Gastroesophageal sphincter (tissue), 4 donors: ENCODE data around the gene PGM3. TPM values are rescaled to one million over a fixed set of nuclear protein-coding genes. Genes with fewer than 3 reads are reported as not detected.

ENCODE experiments used
- ATAC-seq: fragments of 150-250 bp; one replicate; pipeline ENCODE4 v1.9.1; 2016; ENCODE audit warnings: mild to moderate bottlenecking, moderate library complexity
- H3K27ac ChIP-seq, 4 donors: fragments of 200-600 bp; sonication (generic) in 3 of 4; 1 replicate in 3 of 4; 2 replicates in 1 of 4; pipeline ENCODE4 v1.5.1; 2016 to 2019
- H3K27me3 ChIP-seq: fragments of 200-600 bp; sonication (generic); one replicate; pipeline ENCODE4 v1.5.1; 2019
- H3K36me3 ChIP-seq, 2 donors: fragments of 200-600 bp; sonication (generic); one replicate each; pipeline ENCODE4 v1.5.1; 2019; ENCODE audit warnings: control low read depth in 1 of 2
- H3K4me1 ChIP-seq, 3 donors: fragments of 200-600 bp; sonication (generic); 1 replicate in 2 of 3; 2 replicates in 1 of 3; pipeline ENCODE4 v1.5.1; 2016 to 2019; ENCODE audit warnings: control low read depth in 2 of 3
- H3K4me3 ChIP-seq, 2 donors: fragments of 200-600 bp; sonication (generic); one replicate each; pipeline ENCODE4 v1.5.1; 2019; ENCODE audit warnings: mild to moderate bottlenecking in 1 of 2, moderate library complexity in 1 of 2
- H3K9me3 ChIP-seq, 3 donors: fragments of 200-600 bp; sonication (generic); one replicate each; pipeline ENCODE4 v1.5.1; 2017 to 2019; ENCODE audit warnings: control low read depth in 2 of 3
- EP300 ChIP-seq: sonication (generic); formaldehyde crosslinking; IDR thresholded peaks from one replicate; pipeline ENCODE4 v1.6.1; 2017; ENCODE audit warnings: antibody characterized with exemption, mild to moderate bottlenecking
- POLR2A ChIP-seq, 2 donors: fragments of 450-650 bp; IDR thresholded peaks; one replicate each; pipeline ENCODE4 v1.6.1; 2017; ENCODE audit warnings: antibody characterized with exemption in 2 of 2, mild to moderate bottlenecking in 2 of 2, moderate library complexity in 1 of 2
- POLR2AphosphoS5 ChIP-seq: sonication (generic); formaldehyde crosslinking; IDR thresholded peaks from one replicate; pipeline ENCODE4 v1.6.1; 2017; ENCODE audit warnings: antibody characterized with exemption
- WGBS, 2 donors: methylation state at CpG; one replicate each; pipeline ENCODE4 v1.1.5; 2018; ENCODE audit warnings: low coverage in 1 of 2; 5-methylcytosine and 5-hydroxymethylcytosine counted together
- total RNA-seq, 4 donors: library from RNA; depleted of rRNA; stranded (reverse); fragments of >200 nt; gene quantifications; one replicate each; pipeline ENCODE4 v1.1.0, GENCODE V29; 2016
- TF ChIP-seq, protein P1 (sequence below), 4 experiments: fragments of 200-600 bp in 2 of 4; fragments of 450-650 bp in 2 of 4; sonication (generic) in 1 of 4; IDR thresholded peaks; one replicate each; pipeline ENCODE4 v1.5.1; 2017 to 2019; ENCODE audit warnings: antibody characterized with exemption in 4 of 4, mild to moderate bottlenecking in 2 of 4, moderate library complexity in 2 of 4

PGM3 gene
- total RNA-seq, 4 donors from 2014 or later: 10.1 to 19.3 (median 13.1) TPM

DNA sequence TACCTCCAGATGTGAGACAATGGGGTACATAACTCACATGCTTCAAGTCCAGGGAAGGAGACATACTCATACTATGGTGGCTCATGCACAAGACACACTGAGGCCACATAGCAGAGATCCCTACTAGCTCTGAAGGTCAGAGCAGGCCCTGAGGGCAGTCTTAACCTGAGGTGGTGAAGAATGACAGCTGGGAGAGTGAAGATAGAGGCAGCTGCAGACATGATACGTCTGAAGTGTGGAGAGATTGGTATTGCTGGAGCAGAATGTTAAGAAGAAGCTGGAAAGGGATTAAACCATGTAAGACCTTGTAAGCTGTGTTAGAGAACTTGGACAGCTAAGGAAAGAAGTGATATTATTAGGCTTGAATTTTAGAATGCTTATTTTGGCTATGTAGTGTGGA is 32.9 kb downstream of the PGM3 start:
- Histone ChIP-seq H3K36me3 (peaks cover 5 to 95% of the 10 kb centered on the region in 2 donors), H3K9me3 (no peaks in the 10 kb centered on the region), H3K27ac (no peak overlapping the region), H3K27me3 (no peaks in the 10 kb centered on the region), H3K4me1 (no peaks in the 10 kb centered on the region), H3K4me3 (no peak overlapping the region)
- no peak for ATAC-seq
- WGBS, 2 donors: 78 to 100% methylated on average over 1 of the region's 1 CpG
- TF ChIP-seq POLR2A (IDR thresholded peaks at IDR 0.05) (no peak), POLR2AphosphoS5 (no peak)

DNA sequence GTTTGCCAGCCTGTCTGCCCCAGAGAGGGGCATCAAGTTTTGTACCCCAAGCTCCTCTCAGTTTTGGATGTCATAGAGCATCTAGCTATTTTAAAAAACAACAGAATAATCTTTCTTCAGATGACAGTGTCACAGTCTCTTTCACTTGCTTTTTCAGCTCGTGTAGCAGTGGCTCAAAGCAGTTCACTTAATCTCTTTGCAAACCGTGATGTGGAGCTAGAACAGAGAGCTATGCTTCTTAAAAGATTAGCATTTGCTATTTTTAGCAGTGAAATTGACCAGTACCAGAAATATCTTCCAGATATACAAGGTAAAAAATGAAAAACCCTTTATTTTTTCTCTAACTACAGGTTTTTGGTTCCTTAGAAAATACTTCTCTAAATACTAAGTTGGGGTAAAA is 37.3 kb downstream of the PGM3 start:
- no peak for ATAC-seq
- Histone ChIP-seq H3K27me3 (no peaks in the 10 kb centered on the region), H3K27ac (no peak overlapping the region), H3K4me3 (no peak overlapping the region), H3K36me3 (peaks cover 4 to 99% of the 10 kb centered on the region in 2 donors), H3K4me1 (no peaks in the 10 kb centered on the region), H3K9me3 (no peaks in the 10 kb centered on the region)
- 40 to 74% methylated on average over 2 of the region's 2 CpGs for WGBS, 2 donors
- TF ChIP-seq, protein P1, sequence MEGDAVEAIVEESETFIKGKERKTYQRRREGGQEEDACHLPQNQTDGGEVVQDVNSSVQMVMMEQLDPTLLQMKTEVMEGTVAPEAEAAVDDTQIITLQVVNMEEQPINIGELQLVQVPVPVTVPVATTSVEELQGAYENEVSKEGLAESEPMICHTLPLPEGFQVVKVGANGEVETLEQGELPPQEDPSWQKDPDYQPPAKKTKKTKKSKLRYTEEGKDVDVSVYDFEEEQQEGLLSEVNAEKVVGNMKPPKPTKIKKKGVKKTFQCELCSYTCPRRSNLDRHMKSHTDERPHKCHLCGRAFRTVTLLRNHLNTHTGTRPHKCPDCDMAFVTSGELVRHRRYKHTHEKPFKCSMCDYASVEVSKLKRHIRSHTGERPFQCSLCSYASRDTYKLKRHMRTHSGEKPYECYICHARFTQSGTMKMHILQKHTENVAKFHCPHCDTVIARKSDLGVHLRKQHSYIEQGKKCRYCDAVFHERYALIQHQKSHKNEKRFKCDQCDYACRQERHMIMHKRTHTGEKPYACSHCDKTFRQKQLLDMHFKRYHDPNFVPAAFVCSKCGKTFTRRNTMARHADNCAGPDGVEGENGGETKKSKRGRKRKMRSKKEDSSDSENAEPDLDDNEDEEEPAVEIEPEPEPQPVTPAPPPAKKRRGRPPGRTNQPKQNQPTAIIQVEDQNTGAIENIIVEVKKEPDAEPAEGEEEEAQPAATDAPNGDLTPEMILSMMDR (IDR thresholded peaks at IDR 0.05): no peak
- TF ChIP-seq POLR2A (IDR thresholded peaks at IDR 0.05) (no peak), POLR2AphosphoS5 (no peak), EP300 (no peak)

DNA sequence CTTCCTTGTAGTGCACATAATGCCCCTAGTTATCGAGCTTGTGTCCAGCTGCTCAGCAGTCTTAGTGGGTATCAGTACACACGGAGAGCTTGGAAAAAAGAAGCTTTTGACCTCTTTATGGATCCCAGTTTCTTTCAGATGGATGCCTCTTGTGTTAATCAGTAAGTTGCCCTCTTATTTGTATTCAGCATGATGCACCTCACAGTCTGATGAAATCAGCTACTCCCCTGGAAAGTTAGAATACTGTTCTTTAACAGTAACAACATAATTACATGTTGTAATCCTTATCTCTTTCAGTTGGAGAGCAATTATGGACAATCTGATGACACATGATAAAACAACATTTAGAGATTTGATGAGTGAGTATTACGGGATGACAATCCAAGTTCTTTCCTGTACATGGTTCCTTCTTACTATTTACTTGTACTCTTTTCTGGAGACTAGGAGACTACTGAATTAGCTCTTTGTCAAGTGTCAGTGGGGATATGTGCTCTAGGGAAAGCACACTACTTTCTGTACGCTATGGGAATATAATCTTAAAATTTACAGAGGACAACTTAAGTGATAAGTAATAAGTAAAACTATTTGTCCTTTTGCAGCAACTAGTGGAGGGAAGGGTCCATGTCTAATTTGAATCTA is 39.1 kb downstream of the PGM3 start:
- H3K36me3 ChIP-seq: peaks cover 4 to 98% of the 10 kb centered on the region in 2 donors
- H3K27me3 ChIP-seq: no peaks in the 10 kb centered on the region
- no peak overlapping the region for H3K27ac ChIP-seq
- ATAC-seq: no peak
- no peak for TF ChIP-seq POLR2A (IDR thresholded peaks at IDR 0.05)
- TF ChIP-seq, protein P1 (IDR thresholded peaks at IDR 0.05): no peak
- TF ChIP-seq POLR2AphosphoS5: no peak
- no peak for TF ChIP-seq EP300
- H3K4me3 ChIP-seq: no peak overlapping the region
- 72 to 73% methylated on average over 2 to 4 of the region's 4 CpGs for WGBS, 2 donors
- H3K9me3 ChIP-seq: no peaks in the 10 kb centered on the region
- H3K4me1 ChIP-seq: no peaks in the 10 kb centered on the region

DNA sequence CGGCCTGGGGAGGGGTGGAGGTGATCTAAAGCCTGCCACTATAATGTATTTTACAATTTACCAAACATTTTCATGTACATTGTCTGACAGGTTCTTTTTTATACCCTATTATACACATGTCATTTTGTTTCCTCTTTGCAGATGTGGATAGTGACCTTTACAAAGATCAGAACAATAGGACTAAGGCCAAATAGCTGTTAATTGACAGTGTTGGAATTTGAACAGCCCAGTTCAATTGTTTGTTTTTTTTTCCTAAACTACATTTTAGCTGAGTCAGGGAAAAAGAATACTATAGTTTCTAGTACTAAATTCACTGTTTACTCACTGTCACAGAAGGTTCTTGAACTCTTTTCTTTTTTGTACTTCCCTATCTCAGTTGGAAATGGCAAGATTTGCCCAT is 40.2 kb downstream of the PGM3 start:
- H3K4me1 ChIP-seq: no peaks in the 10 kb centered on the region
- WGBS, 2 donors: 71 to 78% methylated on average over 1 of the region's 1 CpG
- no peak for ATAC-seq
- H3K9me3 ChIP-seq: no peaks in the 10 kb centered on the region
- no peak overlapping the region for H3K27ac ChIP-seq
- no peak overlapping the region for H3K4me3 ChIP-seq
- TF ChIP-seq POLR2AphosphoS5 (no peak), EP300 (no peak), POLR2A (IDR thresholded peaks at IDR 0.05) (no peak)
- TF ChIP-seq, protein P1 (IDR thresholded peaks at IDR 0.05): no peak
- peaks cover 4 to 98% of the 10 kb centered on the region in 2 donors for H3K36me3 ChIP-seq
- no peaks in the 10 kb centered on the region for H3K27me3 ChIP-seq

DNA sequence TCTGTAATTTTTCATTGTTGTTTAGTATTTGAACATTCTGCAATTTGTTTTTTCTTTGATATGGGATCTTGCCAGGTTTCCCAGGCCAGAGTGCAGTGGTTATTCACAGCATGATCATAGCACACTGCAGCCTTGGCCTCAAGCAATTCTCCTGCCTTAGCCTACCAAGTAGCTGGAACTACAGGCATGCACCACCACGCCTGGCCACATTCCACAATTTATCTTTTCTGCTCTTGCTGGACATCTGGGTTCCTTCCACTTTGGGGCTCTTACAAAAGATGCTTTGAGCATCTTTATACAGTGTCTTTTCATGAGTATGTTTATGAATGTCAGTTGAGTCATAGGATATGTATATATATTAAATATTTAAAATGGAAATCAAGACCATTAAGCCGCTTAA is 42.0 kb downstream of the PGM3 start:
- no peak for TF ChIP-seq EP300
- TF ChIP-seq POLR2A (IDR thresholded peaks at IDR 0.05): no peak
- TF ChIP-seq POLR2AphosphoS5: no peak
- TF ChIP-seq, protein P1 (IDR thresholded peaks at IDR 0.05): no peak
- Histone ChIP-seq H3K9me3 (no peaks in the 10 kb centered on the region), H3K36me3 (peaks cover 4 to 96% of the 10 kb centered on the region in 2 donors), H3K4me3 (no peak overlapping the region), H3K4me1 (no peaks in the 10 kb centered on the region), H3K27ac (no peak overlapping the region), H3K27me3 (no peaks in the 10 kb centered on the region)
- 82 to 93% methylated on average over 2 of the region's 2 CpGs for WGBS, 2 donors
- no peak for ATAC-seq
